NT2/D1 (cell line): ENCODE results near the gene SLC17A4.
A peak's percentile ranks its signal among the peaks of the same experiment; 100 is the strongest.

ENCODE experiments used
- DNase-seq: peaks from one replicate; pipeline ENCODE4 v3.0.0-alpha.2; 2011; ENCODE audit warnings: low read depth, low spot score
- H3K27me3 ChIP-seq: 2 replicates; pipeline ENCODE4 v1.6.0; 2011; ENCODE audit warnings: mild to moderate bottlenecking; ENCODE audit not compliant: insufficient read length, insufficient read depth
- H3K36me3 ChIP-seq: 2 replicates; pipeline ENCODE4 v1.6.1; 2011; ENCODE audit warnings: mild to moderate bottlenecking, low read length, mixed read lengths; ENCODE audit not compliant: insufficient read depth, insufficient read length
- H3K4me1 ChIP-seq: 2 replicates; pipeline ENCODE4 v1.5.1; 2011; ENCODE audit not compliant: insufficient read depth, insufficient read length
- H3K4me3 ChIP-seq: 2 replicates; pipeline ENCODE4 v1.5.1; 2011; ENCODE audit warnings: low read depth; ENCODE audit not compliant: insufficient read length
- H3K9ac ChIP-seq: 2 replicates; pipeline ENCODE4 v1.6.0; 2011; ENCODE audit warnings: low read depth; ENCODE audit not compliant: insufficient read length
- H3K9me3 ChIP-seq: 2 replicates; pipeline ENCODE4 v1.5.1; 2011; ENCODE audit warnings: mild to moderate bottlenecking, low read length; ENCODE audit not compliant: insufficient read depth
- SUZ12 ChIP-seq: IDR thresholded peaks from 2 replicates; pipeline ENCODE4 v1.6.1; 2011; ENCODE audit not compliant: insufficient read length, insufficient read depth; ENCODE audit errors: extremely low read depth
- YY1 ChIP-seq: IDR thresholded peaks from 2 replicates; pipeline ENCODE4 v1.6.1; 2011; ENCODE audit not compliant: insufficient read length, insufficient read depth
- ZNF274 ChIP-seq: IDR thresholded peaks from 2 replicates; pipeline ENCODE4 v1.6.1; 2011; ENCODE audit warnings: mild to moderate bottlenecking, low read depth, low read length

SLC17A4 gene

GRCh38 chr6:25769983-25770382, 15.4 kb downstream of the SLC17A4 start:
- TF ChIP-seq YY1, result no peak
- no peak for TF ChIP-seq SUZ12
- TF ChIP-seq ZNF274, result no peak
- Histone ChIP-seq H3K4me1 (no peaks in the 10 kb centered on the region), H3K4me3 (no peak overlapping the region), H3K9ac (no peak overlapping the region), H3K9me3 (no peaks in the 10 kb centered on the region), H3K27me3 (no peaks in the 10 kb centered on the region), H3K36me3 (no peaks in the 10 kb centered on the region)
- no peak for DNase-seq

GRCh38 chr6:25774120-25774715, 19.7 kb downstream of the SLC17A4 start:
- H3K36me3 ChIP-seq, result no peaks in the 10 kb centered on the region
- no peak overlapping the region for H3K9ac ChIP-seq
- H3K4me3 ChIP-seq, result no peak overlapping the region
- no peaks in the 10 kb centered on the region for H3K9me3 ChIP-seq
- H3K27me3 ChIP-seq, result no peaks in the 10 kb centered on the region
- DNase-seq, result no peak
- TF ChIP-seq ZNF274 (no peak), YY1 (no peak), SUZ12 (no peak)
- no peaks in the 10 kb centered on the region for H3K4me1 ChIP-seq

- TF ChIP-seq YY1, result no peak
- TF ChIP-seq SUZ12, result no peak
- TF ChIP-seq ZNF274, result no peak
- H3K27me3 ChIP-seq, result no peaks in the 10 kb centered on the region
Measured at GRCh38 chr6:25777031-25777430, 22.5 kb downstream of the SLC17A4 start.

DNA sequence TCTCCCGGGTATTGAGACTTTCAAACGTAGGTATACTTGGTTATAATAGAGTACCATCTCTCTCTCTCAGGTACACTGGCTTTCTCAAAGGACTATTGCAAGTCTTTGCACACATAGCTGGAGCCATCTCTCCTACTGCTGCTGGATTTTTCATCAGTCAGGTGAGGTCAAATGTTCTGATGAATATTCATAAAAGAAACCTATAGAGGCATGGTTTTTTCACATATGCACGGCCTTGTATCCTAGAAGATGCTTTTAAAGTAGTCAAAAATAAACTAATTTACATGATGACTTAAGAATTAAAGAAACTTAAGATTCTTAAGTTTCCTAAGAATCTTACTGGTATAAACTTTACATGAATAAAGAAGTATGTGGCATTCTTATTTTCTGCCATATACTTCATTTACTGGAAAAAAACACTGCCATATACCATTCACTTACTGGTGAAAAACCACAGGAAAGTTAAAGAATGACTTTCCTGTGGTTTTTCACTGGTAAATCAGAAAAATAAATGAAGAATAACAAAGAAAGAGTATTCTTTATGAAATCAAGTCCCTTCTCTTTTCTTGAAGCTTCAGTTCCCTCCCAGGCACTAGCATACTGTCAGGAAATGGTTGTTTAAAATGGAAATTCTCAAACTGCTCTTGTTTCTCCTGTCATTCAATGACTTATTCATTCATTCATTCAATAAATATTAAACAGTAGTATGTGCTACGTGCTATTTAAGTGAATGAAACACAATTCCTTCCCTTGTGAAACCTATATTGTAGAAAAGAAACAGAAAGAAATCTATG, 23.5 kb downstream of the SLC17A4 start:
- Histone ChIP-seq H3K4me1 (no peaks in the 10 kb centered on the region), H3K4me3 (no peak overlapping the region), H3K27me3 (no peaks in the 10 kb centered on the region), H3K9ac (no peak overlapping the region), H3K36me3 (no peaks in the 10 kb centered on the region), H3K9me3 (no peaks in the 10 kb centered on the region)
- TF ChIP-seq YY1, result no peak
- no peak for TF ChIP-seq ZNF274
- no peak for TF ChIP-seq SUZ12
- no peak for DNase-seq

More at GRCh38 chr6:25777031-25777430, 22.5 kb downstream of the SLC17A4 start:
- no peaks in the 10 kb centered on the region for H3K36me3 ChIP-seq
- DNase-seq, result no peak
- H3K9ac ChIP-seq, result no peak overlapping the region
- H3K4me1 ChIP-seq, result no peaks in the 10 kb centered on the region
- no peak overlapping the region for H3K4me3 ChIP-seq
- H3K9me3 ChIP-seq, result no peaks in the 10 kb centered on the region

DNA sequence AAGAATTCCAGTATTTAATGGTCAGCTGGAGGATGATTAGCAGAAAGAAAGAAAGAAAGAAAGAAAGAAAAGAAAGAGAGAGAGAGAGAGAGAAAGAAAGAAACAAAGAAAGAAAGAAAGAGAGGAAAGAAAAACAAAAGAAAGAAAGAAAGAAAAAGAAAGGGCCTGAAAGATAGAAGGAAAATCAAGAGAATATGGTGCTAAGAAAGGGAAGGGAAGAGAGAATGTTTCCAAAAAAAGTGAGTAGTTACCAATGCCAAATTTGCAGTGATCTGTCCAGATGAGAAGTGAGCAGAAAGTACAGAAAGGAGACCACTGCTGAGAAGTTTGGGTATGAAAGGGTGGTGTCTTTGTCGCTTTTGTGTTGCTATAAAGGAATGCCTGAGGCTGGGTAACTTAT, 26.6 kb downstream of the SLC17A4 start:
- TF ChIP-seq SUZ12 (no peak), ZNF274 (no peak), YY1 (no peak)
- H3K9ac ChIP-seq, result no peak overlapping the region
- no peak for DNase-seq

GRCh38 chr6:25787428-25787827, 32.9 kb downstream of the SLC17A4 start:
- no peak for DNase-seq
- no peak overlapping the region for H3K4me3 ChIP-seq

More for the DNA sequence above, 26.6 kb downstream of the SLC17A4 start:
- H3K36me3 ChIP-seq, result no peaks in the 10 kb centered on the region
- no peaks in the 10 kb centered on the region for H3K4me1 ChIP-seq
- no peak overlapping the region for H3K4me3 ChIP-seq
- H3K9me3 ChIP-seq, result no peaks in the 10 kb centered on the region
- no peaks in the 10 kb centered on the region for H3K27me3 ChIP-seq

DNA sequence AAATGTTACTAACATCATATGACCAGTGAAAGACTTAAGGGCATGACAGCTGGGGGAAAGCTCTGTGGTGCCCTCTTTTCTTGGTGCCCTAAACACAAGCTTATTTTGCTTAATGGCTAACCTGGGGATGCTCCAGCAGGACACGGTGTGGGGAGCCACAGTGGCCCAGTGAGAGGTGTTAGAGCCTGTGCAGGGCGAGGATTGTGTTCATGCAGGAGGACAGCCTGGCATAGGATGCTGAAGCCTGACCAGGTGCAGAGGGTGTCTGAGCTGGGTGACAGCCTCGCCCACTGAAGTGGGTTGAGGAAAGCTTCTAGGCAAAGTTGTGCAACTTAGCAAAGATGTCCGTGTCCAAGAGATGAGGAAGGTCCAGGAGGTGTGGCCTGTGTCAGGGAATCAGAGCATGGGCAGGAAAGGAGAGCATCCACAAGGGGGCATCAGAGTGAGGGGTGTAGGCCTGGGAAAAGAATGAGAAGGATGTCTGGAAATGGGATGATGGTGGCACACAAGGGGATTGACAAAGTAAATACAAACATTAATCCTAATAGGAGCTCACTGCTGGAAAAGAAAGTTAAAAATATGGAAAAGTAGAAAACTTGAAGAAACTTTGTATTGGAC, 33.9 kb downstream of the SLC17A4 start:
- H3K4me3 ChIP-seq, result no peak overlapping the region
- no peak for TF ChIP-seq ZNF274
- no peaks in the 10 kb centered on the region for H3K9me3 ChIP-seq
- no peak overlapping the region for H3K9ac ChIP-seq
- no peaks in the 10 kb centered on the region for H3K27me3 ChIP-seq
- peak; percentile 13 for DNase-seq
- no peaks in the 10 kb centered on the region for H3K36me3 ChIP-seq
- H3K4me1 ChIP-seq, result no peaks in the 10 kb centered on the region

More at GRCh38 chr6:25787428-25787827, 32.9 kb downstream of the SLC17A4 start:
- no peaks in the 10 kb centered on the region for H3K4me1 ChIP-seq
- H3K27me3 ChIP-seq, result no peaks in the 10 kb centered on the region
- H3K9ac ChIP-seq, result no peak overlapping the region
- H3K36me3 ChIP-seq, result no peaks in the 10 kb centered on the region
- H3K9me3 ChIP-seq, result no peaks in the 10 kb centered on the region
- TF ChIP-seq YY1, result no peak
- no peak for TF ChIP-seq ZNF274
- no peak for TF ChIP-seq SUZ12
